Fibroblast of lung (primary cell): ENCODE measurements around the gene FTO. TPM values are rescaled to one million over a fixed set of nuclear protein-coding genes. Genes with fewer than 3 reads are reported as not detected.
A peak's percentile ranks its signal among the peaks of the same experiment; 100 is the strongest.

Source experiments
- DNase-seq, 2 donors: peaks; one replicate each; pipeline versions ENCODE4 v3.0.0 to v3.0.0-alpha.2; 2010; ENCODE audit warnings: low read depth in 2 of 2
- H2AFZ ChIP-seq: 2 replicates; pipeline ENCODE4 v1.5.1; 2012; ENCODE audit warnings: low read length, control low read depth, inconsistent platforms
- H3K27ac ChIP-seq: 2 replicates; pipeline ENCODE4 v1.5.1; 2011; ENCODE audit warnings: low read length, control low read depth; ENCODE audit not compliant: insufficient read depth
- H3K27me3 ChIP-seq: 2 replicates; pipeline ENCODE4 v1.5.1; 2011; ENCODE audit warnings: mild to moderate bottlenecking, low read length; ENCODE audit not compliant: control insufficient read depth, insufficient read depth
- H3K36me3 ChIP-seq: 2 replicates; pipeline ENCODE4 v1.5.1; 2011; ENCODE audit warnings: low read length; ENCODE audit not compliant: control insufficient read depth, insufficient read depth
- H3K4me1 ChIP-seq: 2 replicates; pipeline ENCODE4 v1.5.1; 2011; ENCODE audit warnings: low read length; ENCODE audit not compliant: control insufficient read depth, insufficient read depth; ENCODE audit errors: extremely low read depth
- H3K4me2 ChIP-seq: 2 replicates; pipeline ENCODE4 v1.5.1; 2011; ENCODE audit warnings: low read length, control low read depth; ENCODE audit not compliant: insufficient read depth; ENCODE audit errors: extremely low read depth
- H3K4me3 ChIP-seq, 4 experiments: fragments of 200-600 bp in 1 of 4; sonication (generic) in 1 of 4; replicated peaks in 1 of 4; 2 replicates each; pipeline ENCODE4 v1.5.1; 2011 to 2016; ENCODE audit warnings: low read length in 4 of 4, low read depth in 3 of 4, mild to moderate bottlenecking in 3 of 4, control low read depth in 2 of 4, inconsistent platforms in 1 of 4, mixed read lengths in 1 of 4; ENCODE audit not compliant: insufficient read depth in 1 of 4; ENCODE audit errors: control extremely low read depth in 1 of 4
- H3K79me2 ChIP-seq: 2 replicates; pipeline ENCODE4 v1.5.1; 2012; ENCODE audit warnings: mild to moderate bottlenecking, low read length, inconsistent platforms; ENCODE audit not compliant: control insufficient read depth, insufficient read depth
- H3K9ac ChIP-seq: 2 replicates; pipeline ENCODE4 v1.5.1; 2011; ENCODE audit warnings: mild to moderate bottlenecking, low read length, control low read depth; ENCODE audit not compliant: insufficient read depth
- H3K9me3 ChIP-seq: 2 replicates; pipeline ENCODE4 v1.5.1; 2012; ENCODE audit warnings: low read depth, low read length; ENCODE audit not compliant: control insufficient read depth, insufficient read depth
- H4K20me1 ChIP-seq: 2 replicates; pipeline ENCODE4 v1.5.1; 2011; ENCODE audit warnings: low read length; ENCODE audit not compliant: control insufficient read depth, insufficient read depth; ENCODE audit errors: extremely low read depth
- EZH2 ChIP-seq: IDR thresholded peaks from 2 replicates; pipeline ENCODE4 v1.5.1; 2012; ENCODE audit warnings: low read length, control low read depth, mild to moderate bottlenecking; ENCODE audit errors: missing control alignments
- polyA plus RNA-seq, 2 donors: library from polyadenylated mRNA; depleted of rRNA in 1 of 2; stranded (reverse) in 1 of 2; unstranded in 1 of 2; fragments of >200 nt; gene quantifications; 2 replicates each; pipeline ENCODE4 v1.2.1, GENCODE V29; 2011 to 2012; ENCODE audit warnings: missing spikeins in 1 of 2
- total RNA-seq: library from RNA; depleted of rRNA; stranded (reverse); fragments of >200 nt; gene quantifications from 2 replicates; pipeline ENCODE4 v1.2.1, GENCODE V29; 2014
- TF ChIP-seq, protein P1 (sequence below), 2 donors: IDR thresholded peaks in 1 of 2; conservative IDR thresholded peaks in 1 of 2; 1 replicate in 1 of 2; 2 replicates in 1 of 2; pipeline ENCODE4 v1.5.1; 2011 to 2012; ENCODE audit warnings: low read length in 2 of 2, control low read depth in 1 of 2, inconsistent platforms in 1 of 2, low read depth in 1 of 2, mild to moderate bottlenecking in 1 of 2

Gene FTO
- total and polyA plus RNA-seq, 2 donors (not counting 1 experiment from before 2014, with no cell fraction given) = 61.1 to 97.6 TPM

DNA sequence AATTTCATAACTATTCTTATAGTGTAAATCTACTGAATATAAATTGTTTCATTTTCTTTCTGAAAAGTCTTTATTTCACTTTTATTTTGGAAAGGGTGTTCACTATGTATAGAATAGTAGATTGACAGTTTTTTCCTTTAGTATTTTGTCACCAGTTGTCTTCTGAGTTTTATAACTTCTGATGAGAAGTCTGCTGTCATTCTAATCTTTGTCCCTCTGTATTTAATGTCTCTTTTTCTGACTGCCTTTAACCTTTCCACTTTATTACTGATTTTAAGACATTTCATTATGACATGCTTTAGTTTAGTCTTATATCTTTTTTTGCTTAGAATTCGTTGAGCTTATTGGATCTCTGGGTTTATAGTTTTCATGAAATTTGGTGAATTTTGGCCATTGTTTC, 166.9 kb downstream of the FTO start:
- Histone ChIP-seq H2AFZ (no peak overlapping the region), H3K27me3 (no peaks in the 10 kb centered on the region), H3K9me3 (no peaks in the 10 kb centered on the region), H3K36me3 (no peaks in the 10 kb centered on the region), H4K20me1 (no peaks in the 10 kb centered on the region), H3K4me2 (no peak overlapping the region), H3K9ac (no peak overlapping the region), H3K27ac (no peak overlapping the region), H3K4me1 (no peaks in the 10 kb centered on the region), H3K79me2 (no peaks in the 10 kb centered on the region), H3K4me3 (no peak overlapping the region)
- TF ChIP-seq EZH2 = no peak
- TF ChIP-seq, protein P1, sequence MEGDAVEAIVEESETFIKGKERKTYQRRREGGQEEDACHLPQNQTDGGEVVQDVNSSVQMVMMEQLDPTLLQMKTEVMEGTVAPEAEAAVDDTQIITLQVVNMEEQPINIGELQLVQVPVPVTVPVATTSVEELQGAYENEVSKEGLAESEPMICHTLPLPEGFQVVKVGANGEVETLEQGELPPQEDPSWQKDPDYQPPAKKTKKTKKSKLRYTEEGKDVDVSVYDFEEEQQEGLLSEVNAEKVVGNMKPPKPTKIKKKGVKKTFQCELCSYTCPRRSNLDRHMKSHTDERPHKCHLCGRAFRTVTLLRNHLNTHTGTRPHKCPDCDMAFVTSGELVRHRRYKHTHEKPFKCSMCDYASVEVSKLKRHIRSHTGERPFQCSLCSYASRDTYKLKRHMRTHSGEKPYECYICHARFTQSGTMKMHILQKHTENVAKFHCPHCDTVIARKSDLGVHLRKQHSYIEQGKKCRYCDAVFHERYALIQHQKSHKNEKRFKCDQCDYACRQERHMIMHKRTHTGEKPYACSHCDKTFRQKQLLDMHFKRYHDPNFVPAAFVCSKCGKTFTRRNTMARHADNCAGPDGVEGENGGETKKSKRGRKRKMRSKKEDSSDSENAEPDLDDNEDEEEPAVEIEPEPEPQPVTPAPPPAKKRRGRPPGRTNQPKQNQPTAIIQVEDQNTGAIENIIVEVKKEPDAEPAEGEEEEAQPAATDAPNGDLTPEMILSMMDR (conservative IDR thresholded peaks at IDR 0.05 in 1 of 2, IDR thresholded peaks at IDR 0.05 in 1 of 2; ENCODE audit: low read depth in 1 of 2, low read length in 2 of 2) = no peak
- no peak for DNase-seq

DNA sequence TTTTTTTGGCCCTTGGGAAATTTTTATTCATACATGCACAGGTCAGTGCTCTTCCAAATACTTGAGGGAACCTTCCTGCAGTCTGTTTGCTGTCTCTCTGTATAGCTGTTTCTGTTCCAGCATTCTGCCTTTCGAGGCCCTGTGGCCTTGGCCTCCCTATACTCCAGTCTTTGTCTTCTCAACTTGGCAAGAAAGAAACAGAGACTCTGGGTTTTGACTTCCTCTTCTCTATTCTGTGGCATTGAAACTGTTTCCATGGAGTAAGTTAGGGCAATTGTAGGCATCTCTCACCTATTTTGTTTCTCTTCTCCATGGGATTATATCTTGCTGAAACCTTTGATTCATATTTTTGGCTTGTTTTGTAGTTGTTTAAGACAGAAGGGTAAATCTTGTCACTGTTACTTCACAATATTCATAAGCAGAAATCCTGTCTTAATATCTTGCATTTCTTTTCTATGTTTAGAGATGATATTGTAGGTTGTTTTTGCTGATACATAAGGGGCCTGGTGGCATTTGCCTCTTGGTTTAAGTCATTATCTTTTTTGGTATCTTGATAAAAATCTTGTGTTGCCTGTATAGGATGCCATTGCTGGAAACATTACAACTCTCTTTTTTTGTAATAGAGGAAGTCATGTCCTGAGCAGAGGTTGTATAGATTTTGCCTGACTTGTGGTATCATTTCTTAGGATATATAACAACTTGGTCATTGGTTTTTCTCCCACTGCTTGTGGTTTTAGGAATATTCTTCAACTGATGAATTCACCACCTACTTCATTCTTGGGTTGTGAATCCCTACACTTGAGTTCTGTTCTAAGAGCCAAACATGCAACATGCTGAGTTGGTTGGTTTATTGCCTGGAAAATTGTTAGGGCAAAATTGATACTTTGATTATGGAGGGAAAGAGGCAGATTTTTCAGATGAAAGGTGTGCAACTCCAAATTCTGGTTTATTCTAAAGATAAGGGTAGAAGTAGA, 168.6 kb downstream of the FTO start:
- Histone ChIP-seq H4K20me1 (no peaks in the 10 kb centered on the region), H3K4me2 (no peak overlapping the region), H3K4me1 (no peaks in the 10 kb centered on the region), H3K27ac (no peak overlapping the region), H3K79me2 (no peaks in the 10 kb centered on the region), H3K9ac (no peak overlapping the region), H3K9me3 (no peaks in the 10 kb centered on the region), H3K4me3 (no peak overlapping the region), H3K27me3 (no peaks in the 10 kb centered on the region), H2AFZ (no peak overlapping the region), H3K36me3 (no peaks in the 10 kb centered on the region)
- TF ChIP-seq EZH2 = no peak
- TF ChIP-seq, protein P1 (conservative IDR thresholded peaks at IDR 0.05 in 1 of 2, IDR thresholded peaks at IDR 0.05 in 1 of 2; ENCODE audit: low read depth in 1 of 2, low read length in 2 of 2) = no peak
- DNase-seq = peak; percentile 39 to 95

DNA sequence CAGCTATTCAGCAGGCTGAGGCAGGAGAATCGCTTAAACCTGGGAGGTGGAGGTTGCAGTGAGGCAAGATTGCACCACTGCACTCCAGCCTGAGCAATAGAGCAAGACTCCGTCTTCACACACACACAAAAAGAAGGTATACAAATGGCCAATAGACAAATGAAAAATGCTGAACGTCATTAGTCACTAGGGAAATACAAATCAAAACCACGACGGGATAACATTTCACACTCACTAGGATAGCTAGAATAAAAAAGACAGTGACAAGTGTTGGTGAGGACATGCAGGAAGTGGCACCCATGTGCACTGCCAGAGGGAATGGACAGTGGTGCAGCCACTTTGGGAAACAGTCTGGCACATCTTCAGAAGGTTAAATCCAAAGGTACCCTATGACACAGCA, 172.9 kb downstream of the FTO start:
- Histone ChIP-seq H3K4me3 (no peak overlapping the region), H3K27ac (no peak overlapping the region), H3K9ac (no peak overlapping the region), H3K9me3 (no peaks in the 10 kb centered on the region), H3K4me2 (no peak overlapping the region), H3K4me1 (no peaks in the 10 kb centered on the region), H3K79me2 (no peaks in the 10 kb centered on the region), H3K36me3 (no peaks in the 10 kb centered on the region), H3K27me3 (no peaks in the 10 kb centered on the region), H4K20me1 (no peaks in the 10 kb centered on the region), H2AFZ (no peak overlapping the region)
- TF ChIP-seq EZH2 = no peak
- DNase-seq = peak in 1 of 2 donors; percentile 26
